ENCODE results near the gene PRDM2. TPM values are rescaled to one million over a fixed set of nuclear protein-coding genes. Genes with fewer than 3 reads are reported as not detected.

The PRDM2 gene
- total RNA-seq, 1 experiment from 2014 or later: 64.2 TPM

- no TSS peak for BruUV-seq (replicated peaks)
- no peaks in the 10 kb centered on the region for H3K36me3 ChIP-seq (ENCODE audit: insufficient read depth, low read length, poor library complexity, severe bottlenecking)
- no peak for TF ChIP-seq EZH2 (IDR thresholded peaks at IDR 0.05; ENCODE audit: borderline replicate concordance, low read depth, low read length, poor library complexity, severe bottlenecking)
- TF ChIP-seq, protein P1, sequence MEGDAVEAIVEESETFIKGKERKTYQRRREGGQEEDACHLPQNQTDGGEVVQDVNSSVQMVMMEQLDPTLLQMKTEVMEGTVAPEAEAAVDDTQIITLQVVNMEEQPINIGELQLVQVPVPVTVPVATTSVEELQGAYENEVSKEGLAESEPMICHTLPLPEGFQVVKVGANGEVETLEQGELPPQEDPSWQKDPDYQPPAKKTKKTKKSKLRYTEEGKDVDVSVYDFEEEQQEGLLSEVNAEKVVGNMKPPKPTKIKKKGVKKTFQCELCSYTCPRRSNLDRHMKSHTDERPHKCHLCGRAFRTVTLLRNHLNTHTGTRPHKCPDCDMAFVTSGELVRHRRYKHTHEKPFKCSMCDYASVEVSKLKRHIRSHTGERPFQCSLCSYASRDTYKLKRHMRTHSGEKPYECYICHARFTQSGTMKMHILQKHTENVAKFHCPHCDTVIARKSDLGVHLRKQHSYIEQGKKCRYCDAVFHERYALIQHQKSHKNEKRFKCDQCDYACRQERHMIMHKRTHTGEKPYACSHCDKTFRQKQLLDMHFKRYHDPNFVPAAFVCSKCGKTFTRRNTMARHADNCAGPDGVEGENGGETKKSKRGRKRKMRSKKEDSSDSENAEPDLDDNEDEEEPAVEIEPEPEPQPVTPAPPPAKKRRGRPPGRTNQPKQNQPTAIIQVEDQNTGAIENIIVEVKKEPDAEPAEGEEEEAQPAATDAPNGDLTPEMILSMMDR (conservative IDR thresholded peaks at IDR 0.05; ENCODE audit: low read depth, low read length): no peak
- ChIA-PET CTCF (no interaction called here), POLR2A (ENCODE audit: low non-redundant PET) (no interaction called here)
- peak overlapping the region; percentile 44 for H3K27ac ChIP-seq (ENCODE audit: low read depth, low read length, poor library complexity, severe bottlenecking)
- no peak for DNase-seq (ENCODE audit: low spot score)
- H3K4me3 ChIP-seq (ENCODE audit: low read depth, low read length, poor library complexity, severe bottlenecking): no peak overlapping the region
- H3K27me3 ChIP-seq (replicated peaks; ENCODE audit: insufficient read depth, low read depth, low read length, poor library complexity): no peaks in the 10 kb centered on the region
- intact Hi-C loops (cut with micrococcal nuclease; ENCODE audit: unreplicated experiment): no loop called here
- H3K4me1 ChIP-seq (ENCODE audit: insufficient read depth, low read length, poor library complexity, severe bottlenecking): peaks cover 22% of the 10 kb centered on the region
- no peaks in the 10 kb centered on the region for H3K9me3 ChIP-seq (ENCODE audit: low read depth, low read length, poor library complexity, severe bottlenecking)
These were observed 33.7 kb downstream of the PRDM2 start for GRCh38 chr1:13733711-13734110.

- TF ChIP-seq EZH2 (IDR thresholded peaks at IDR 0.05; ENCODE audit: borderline replicate concordance, low read depth, low read length, poor library complexity, severe bottlenecking): no peak
- TF ChIP-seq, protein P1 (conservative IDR thresholded peaks at IDR 0.05; ENCODE audit: low read depth, low read length): no peak
- Histone ChIP-seq H3K9me3 (ENCODE audit: low read depth, low read length, poor library complexity, severe bottlenecking) (no peaks in the 10 kb centered on the region), H3K27me3 (replicated peaks; ENCODE audit: insufficient read depth, low read depth, low read length, poor library complexity) (no peaks in the 10 kb centered on the region), H3K27ac (ENCODE audit: low read depth, low read length, poor library complexity, severe bottlenecking) (no peak overlapping the region), H3K4me1 (ENCODE audit: insufficient read depth, low read length, poor library complexity, severe bottlenecking) (peaks cover 22% of the 10 kb centered on the region), H3K4me3 (ENCODE audit: low read depth, low read length, poor library complexity, severe bottlenecking) (no peak overlapping the region), H3K36me3 (ENCODE audit: insufficient read depth, low read length, poor library complexity, severe bottlenecking) (no peaks in the 10 kb centered on the region)
- CTCF ChIA-PET: no interaction called here
- no peak for DNase-seq (ENCODE audit: low spot score)
- POLR2A ChIA-PET (ENCODE audit: low non-redundant PET): no interaction called here
- no TSS peak for BruUV-seq (replicated peaks)
- intact Hi-C loops (cut with micrococcal nuclease; ENCODE audit: unreplicated experiment): no loop called here
These were observed 35.4 kb downstream of the PRDM2 start for GRCh38 chr1:13735168-13735930.

- TF ChIP-seq, protein P1 (conservative IDR thresholded peaks at IDR 0.05; ENCODE audit: low read depth, low read length): no peak
- no peak for TF ChIP-seq EZH2 (IDR thresholded peaks at IDR 0.05; ENCODE audit: borderline replicate concordance, low read depth, low read length, poor library complexity, severe bottlenecking)
- Histone ChIP-seq H3K4me3 (ENCODE audit: low read depth, low read length, poor library complexity, severe bottlenecking) (no peak overlapping the region), H3K36me3 (ENCODE audit: insufficient read depth, low read length, poor library complexity, severe bottlenecking) (no peaks in the 10 kb centered on the region), H3K27me3 (replicated peaks; ENCODE audit: insufficient read depth, low read depth, low read length, poor library complexity) (no peaks in the 10 kb centered on the region), H3K9me3 (ENCODE audit: low read depth, low read length, poor library complexity, severe bottlenecking) (no peaks in the 10 kb centered on the region), H3K27ac (ENCODE audit: low read depth, low read length, poor library complexity, severe bottlenecking) (no peak overlapping the region), H3K4me1 (ENCODE audit: insufficient read depth, low read length, poor library complexity, severe bottlenecking) (peaks cover 19% of the 10 kb centered on the region)
- BruUV-seq (replicated peaks): no TSS peak
- ChIA-PET CTCF (no interaction called here), POLR2A (ENCODE audit: low non-redundant PET) (no interaction called here)
- no peak for DNase-seq (ENCODE audit: low spot score)
- intact Hi-C loops (cut with micrococcal nuclease; ENCODE audit: unreplicated experiment): no loop called here
These were observed 37.4 kb downstream of the PRDM2 start for GRCh38 chr1:13737398-13737797.
